T-helper 9 cell (primary cell): Measurements from ENCODE around the gene PARP8.
"Not testable (repeated sequence)": the region's sequence is repeated elsewhere in the genome, so short reads cannot be mapped to it uniquely, and the experiment has no call there.

Source experiments
- DNase-seq: peaks from one replicate; pipeline ENCODE4 v3.0.0-alpha.2; 2020

The PARP8 gene

DNA sequence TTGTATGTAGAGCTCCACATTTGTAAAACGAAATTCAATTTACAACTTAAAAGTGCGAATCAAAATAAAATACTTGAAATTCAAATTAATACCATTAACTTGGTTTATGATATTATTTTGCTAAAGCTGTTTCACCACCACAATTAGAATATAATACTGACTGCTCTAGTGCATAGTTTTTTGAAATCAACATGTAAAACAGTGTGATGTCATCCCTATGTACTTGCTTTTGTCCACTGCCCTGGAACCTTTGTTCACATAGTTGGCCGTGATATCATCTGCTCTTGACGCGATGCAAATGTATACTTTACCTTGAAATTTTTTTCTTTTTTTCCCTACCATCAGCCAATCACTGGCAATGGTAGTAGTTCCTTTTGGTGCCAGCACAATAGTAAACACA is 125.4 kb downstream of the PARP8 start:
- no peak for DNase-seq

DNA sequence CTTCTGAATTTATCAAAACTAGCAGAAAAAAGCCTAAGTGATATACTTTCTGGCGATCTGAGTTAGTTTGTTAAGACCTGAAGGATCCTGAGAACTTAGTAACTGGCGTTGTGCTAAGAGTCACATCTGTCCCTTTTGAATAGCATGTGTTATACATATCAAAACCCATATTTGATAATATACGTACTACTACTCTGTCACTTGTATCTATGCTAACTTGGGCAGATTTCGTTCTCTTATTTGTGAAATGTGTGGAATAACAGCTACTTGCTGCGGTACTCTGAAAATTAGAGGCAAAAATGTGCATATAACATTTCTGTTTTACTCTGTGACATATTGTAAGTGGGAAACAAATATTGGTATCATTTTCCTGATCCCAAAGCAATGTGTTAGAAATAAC is 126.4 kb downstream of the PARP8 start:
- no peak for DNase-seq

DNA sequence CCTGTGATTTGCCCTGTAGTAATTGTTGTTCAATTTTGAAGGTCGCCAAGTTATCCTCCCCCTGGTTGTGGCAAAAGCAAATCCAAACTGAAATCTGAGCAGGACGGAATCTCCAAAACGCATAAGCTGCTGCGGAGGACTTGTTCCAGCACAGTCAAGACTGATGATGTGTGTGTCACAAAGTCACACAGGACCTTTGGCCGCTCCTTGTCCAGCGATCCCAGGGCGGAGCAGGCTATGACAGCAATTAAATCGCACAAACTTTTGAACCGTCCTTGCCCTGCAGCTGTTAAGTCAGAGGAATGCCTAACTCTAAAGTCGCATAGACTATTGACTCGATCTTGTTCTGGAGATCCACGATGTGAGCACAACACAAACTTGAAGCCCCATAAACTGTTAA is 128.4 kb downstream of the PARP8 start:
- DNase-seq = no peak

DNA sequence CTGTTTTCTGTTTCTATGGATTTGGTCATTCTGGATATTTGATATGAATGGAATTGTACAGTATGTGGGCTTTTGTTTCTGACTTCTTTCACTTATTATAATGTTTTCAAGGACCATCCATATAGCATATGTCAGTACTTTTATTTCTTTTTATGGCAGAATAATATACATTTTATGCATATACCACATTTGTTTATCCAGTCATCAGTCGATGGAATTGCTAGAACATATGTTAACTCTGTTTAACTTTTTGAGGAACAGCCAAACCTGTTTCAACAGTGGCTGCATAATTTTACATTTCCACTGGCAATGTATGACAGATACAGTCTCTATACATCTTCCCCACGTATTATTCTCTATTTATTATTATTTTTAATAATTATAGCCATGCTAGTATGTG is 131.6 kb downstream of the PARP8 start:
- no peak for DNase-seq

DNA sequence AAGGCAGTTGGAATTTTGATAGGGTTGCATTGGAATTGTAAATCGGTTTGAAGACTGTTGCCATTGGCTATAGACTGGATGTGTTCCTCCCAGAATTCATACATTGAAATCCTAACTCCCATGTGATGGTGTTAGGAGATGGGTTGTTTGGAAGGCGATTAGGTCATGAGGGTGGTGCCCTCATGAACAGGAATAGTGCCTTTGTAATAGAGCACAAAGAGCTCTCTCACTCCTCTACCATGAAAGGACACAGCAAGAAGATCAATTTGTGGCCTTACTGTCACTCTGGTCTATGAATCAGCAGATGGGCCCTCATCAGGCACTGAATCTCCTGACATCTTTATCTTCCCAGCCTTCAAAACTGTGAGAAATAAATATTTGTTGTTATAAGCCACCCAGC is 133.2 kb downstream of the PARP8 start:
- no peak for DNase-seq

DNA sequence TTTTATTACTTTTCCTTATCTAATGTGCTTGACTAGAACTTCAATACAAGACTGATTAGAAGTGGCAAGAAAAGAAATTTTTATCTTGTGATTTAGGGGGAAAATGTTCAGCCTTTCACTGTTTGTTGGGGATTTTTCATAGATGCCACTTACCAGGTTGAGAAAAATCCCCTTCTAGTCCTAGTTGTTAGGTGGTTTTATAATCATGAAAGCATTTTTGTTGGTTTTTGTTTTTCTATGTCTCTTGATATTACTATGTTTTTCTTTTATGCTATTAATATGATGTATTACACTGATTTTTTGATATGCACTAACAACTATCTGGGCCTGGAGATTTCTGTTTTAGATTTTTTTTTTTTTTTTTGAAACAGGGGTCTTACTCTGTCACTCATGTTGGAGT is 134.0 kb downstream of the PARP8 start:
- no peak for DNase-seq

DNA sequence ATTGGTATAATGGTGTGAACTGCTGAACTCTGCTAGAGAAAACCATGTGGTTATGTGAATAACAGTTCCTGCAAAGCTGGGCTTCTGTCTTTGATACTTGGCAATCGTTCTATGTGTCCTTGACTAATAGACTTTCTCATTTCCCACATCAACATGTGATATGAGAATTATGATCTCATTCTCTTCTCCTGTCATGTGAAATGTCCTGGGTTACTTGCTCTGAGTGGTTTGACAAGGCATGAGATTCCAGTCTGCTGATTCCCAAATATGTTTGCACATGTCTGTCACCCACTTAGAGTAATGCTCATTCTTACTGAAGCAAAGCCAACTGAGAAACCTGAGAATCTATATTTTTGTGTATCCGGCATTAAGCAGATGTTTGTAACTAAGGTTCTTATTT is 141.2 kb downstream of the PARP8 start:
- no peak for DNase-seq

DNA sequence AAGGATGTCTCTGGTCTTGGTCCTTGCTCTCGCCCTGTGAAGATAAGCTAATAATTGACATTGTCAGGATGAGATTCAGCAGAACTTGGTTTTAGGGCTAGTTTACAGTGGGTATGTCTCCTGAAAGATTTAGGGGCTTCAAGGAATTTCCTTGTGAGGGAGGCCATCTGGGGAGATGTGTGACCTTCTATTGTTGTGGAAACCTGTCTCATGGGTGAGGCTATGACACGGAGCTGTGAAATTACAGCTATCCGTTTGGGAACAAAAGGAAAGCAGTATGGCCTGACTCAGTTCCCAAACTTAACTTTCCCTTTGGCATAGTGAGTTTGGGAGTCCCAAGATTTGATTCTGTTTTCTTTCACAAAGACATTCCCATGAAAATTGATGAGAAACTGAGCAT is 142.0 kb downstream of the PARP8 start:
- DNase-seq = no peak

DNA sequence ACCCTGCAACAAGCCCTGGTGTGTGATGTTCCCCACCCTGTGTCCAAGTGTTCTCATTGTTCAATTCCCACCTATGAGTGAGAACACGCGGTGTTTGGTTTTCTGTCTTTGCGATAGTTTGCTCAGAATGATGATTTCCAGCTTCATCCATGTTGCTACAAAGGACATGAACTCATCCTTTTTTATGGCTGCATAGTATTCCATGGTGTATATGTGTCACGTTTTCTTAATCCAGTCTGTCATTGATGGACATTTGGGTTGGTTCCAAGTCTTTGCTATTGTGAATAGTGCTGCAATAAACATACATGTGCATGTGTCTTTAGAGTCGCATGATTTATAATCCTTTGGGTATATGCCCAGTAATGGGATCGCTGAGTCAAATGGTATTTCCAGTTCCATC is 145.3 kb downstream of the PARP8 start:
- DNase-seq = not testable (repeated sequence)

DNA sequence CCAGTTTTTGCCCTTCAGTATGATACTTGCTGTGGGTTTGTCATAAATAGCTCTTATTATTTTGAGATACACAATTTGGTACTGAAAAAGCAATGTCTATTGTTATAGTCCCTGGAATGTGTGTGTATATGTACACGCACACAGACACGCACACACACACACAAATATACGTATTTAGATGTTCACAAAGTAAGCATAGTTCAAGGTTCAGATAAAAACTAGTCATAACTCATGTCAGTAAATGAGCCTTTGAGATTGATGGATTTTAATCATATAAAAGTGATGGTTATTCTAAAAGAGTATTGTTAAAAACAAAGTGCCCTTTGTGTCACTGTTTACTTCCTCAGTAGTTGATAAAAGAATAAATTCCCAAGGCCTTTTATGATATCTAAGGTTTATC is 147.3 kb downstream of the PARP8 start:
- no peak for DNase-seq

DNA sequence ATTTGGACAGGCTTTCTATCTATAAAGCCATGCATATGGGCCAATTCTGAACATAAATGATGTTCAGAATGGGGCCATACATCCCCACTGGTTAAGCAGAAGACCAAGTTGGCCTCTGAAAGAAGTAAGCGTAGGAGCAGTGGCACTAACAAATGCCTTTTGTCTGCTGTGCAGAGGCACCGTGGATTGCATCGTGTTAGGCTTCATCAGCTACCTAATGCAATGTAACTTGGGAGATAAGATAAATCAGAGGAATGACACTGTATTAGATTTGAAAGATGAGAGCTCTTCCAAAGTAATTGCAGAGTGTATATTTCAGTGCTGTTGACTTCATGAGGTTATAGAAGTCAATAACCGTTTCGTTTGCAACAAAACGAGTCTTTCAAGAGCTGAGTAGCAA is 148.1 kb downstream of the PARP8 start:
- no peak for DNase-seq

DNA sequence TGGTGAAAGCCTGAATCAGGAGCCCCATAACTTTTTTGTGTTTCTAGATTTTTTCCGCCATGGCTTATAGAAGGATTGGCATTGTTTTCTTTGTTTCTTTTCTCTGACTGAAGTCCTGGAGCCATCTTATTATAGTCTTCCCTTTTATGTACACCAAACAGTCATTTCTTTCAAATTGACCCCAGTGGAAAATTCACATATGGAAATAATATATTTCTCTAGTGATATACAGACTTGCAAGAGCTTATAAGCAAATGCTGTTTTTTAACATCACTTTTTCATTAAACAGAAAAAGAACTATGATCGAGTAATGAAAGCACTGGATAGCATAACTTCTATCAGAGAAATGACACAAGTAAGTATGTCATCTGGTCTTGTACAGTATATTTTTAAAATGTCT is 155.6 kb downstream of the PARP8 start:
- no peak for DNase-seq

DNA sequence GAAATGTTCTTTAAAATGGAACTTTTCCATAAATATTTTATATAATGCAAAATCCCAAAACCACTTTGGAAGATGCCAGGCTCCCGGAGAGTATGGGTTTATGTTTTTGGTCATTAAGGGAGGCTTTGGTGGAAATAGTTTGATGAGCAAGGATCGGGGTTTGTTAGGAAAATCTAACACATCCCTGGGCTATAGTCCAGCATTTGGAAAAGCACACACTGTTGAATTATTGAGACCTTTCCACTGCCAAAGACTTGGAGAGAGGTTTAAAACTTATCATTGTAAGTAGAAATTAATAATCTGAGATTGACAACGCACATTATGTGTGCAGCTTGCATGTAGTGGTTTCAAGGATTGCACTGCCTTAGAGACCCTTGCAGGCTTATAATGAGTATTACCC is 156.3 kb downstream of the PARP8 start:
- no peak for DNase-seq

DNA sequence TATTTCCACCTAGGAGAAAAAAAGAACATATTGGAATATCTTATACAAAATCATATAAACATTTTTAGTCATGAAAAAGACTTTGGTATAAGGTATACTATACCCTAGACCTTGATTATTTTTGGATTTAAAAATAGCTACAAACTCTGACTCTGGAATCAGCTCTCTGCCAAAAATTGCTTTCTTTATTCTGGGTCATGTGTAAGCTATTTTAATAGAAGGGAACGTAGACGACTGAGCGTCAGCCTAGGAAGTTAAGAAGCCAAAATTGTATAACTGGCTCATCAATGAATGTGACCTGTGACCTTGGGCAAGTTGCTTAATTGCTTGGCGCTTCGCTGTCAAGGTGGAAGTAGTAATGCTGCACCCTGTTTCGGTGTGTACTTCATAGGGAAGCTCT is 157.1 kb downstream of the PARP8 start:
- DNase-seq = no peak

DNA sequence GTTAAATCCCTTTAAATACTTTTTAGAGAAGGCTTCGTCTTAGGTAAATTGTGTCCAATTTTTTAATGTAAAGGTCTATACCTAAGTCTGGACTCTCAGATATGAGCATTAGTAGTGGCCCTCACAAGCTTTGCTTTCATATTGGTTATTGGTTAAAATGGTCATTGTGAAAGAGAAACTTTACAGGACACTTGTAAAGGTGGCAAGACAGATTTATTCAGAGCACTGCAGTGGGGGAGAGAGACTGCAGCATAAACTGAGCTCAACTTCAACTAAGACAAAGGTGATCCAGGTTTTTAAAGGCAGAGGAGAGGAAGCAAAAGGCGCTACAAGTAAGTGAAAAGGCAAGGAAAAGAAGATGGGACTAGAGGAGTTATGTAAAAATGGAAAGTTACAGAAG is 157.7 kb downstream of the PARP8 start:
- DNase-seq = no peak

DNA sequence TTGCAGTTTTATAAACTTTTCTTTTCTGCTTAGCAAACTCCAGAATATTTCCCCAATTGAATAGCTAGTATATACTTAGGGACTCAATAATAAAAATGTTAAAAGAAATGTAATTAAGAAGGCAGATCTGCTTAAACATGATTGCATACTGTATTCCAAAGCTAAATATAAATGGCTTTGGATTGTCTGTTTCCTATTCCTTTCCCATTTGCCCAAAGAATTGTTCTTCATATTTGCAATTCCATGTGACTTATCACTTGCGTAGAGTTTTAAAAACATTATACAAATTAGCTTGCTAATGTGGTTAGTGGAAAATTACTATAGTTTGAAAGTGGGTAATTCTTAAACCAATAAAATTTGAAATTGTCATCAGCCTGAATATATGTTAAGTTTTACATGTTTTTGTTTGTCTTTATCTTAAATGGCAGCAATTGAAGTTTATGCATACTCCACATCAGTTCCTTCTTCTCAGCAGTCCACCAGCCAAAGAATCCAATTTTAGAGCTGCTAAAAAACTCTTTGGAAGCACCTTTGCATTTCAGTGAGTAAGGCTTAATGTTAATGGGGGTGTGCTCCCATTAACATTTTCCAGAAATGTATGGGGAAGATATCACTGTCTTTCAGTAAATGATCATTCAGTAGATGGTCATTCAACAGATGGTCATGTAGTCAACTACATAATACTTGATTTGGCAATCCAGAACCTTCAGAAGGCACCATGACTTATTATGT is 161.2 kb downstream of the PARP8 start:
- DNase-seq = no peak

DNA sequence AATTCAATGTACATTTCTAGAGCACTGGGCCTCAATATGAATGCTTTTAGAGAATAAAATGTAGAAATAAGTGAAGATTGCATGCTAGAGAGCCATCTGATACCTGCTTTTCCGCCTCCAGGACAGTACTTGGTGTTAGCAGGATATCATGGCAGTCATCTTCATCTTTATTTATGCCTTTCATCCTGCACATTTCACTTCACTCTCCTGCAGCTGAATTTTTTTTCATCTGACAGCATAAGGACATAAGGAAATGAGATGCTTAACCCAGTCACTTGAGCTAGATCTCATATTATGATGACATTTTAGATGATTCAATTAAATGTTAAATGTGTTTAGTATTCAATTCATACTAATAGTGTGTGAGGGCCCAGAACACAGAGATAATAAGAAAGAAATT is 162.6 kb downstream of the PARP8 start:
- no peak for DNase-seq

DNA sequence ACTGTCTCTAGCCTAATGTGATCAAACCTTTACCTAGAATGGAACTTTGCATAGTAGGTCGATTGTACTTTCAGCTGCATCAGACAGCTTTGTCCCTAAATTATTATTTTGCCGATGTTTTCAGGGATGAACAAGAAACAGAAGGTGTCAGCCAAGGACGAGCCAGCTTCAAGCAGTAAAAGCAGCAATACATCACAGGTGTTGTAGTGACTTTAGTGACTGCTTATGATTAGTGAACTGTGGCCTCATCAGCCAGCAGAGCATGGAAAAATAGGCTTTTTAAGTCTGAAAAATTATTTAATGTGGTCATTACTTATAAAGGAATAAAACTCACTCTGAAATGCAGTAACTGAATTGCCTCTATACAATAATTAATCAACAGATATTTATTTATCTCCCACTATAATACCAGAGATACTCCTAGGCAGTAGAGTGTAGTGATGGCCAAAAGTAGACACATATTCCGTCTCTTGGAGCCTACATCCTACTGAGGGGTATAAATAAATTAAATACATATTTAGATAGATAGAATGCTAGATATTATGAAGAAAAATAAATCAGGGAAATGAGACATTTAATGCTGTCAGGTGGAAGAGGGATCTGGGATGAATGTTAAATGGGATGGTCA is 166.3 kb downstream of the PARP8 start:
- no peak for DNase-seq

DNA sequence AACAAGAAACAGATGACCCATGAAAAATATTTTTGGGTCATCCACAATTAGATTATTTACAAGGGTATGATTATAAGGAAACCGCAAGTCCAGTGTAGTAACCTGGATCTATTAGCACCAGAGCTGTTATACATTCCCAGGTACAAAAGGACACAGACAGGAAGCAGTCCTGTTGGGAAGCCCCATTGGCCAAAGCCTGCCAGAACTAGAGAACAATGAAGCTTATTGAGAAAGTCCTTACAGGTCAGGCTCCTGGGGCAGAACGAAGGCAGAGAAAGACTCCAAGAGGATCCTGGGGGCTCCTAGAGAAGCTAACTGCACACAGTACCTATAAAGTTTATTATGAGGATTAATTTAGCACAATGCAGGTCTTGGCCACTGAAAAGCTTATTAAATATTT is 169.9 kb downstream of the PARP8 start:
- DNase-seq = no peak

DNA sequence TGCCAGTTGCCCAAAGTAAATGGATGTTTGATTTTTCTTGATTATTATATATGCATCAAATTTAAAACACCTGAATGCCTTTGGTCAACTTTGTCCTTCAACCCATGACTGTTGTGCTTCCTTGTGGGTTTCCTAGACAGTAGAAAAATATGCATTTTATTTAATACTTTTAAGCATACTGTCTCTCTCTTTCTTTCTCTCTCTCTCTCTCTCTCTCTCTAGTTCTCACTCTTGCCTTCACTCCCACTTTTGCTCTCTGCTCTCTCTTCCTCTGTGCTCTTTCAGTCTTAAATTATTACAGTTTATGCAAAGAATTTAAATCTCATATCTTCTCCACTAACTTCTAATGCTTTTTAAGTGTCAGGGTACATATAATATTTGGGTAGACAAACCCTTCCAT is 173.0 kb downstream of the PARP8 start:
- DNase-seq = no peak

DNA sequence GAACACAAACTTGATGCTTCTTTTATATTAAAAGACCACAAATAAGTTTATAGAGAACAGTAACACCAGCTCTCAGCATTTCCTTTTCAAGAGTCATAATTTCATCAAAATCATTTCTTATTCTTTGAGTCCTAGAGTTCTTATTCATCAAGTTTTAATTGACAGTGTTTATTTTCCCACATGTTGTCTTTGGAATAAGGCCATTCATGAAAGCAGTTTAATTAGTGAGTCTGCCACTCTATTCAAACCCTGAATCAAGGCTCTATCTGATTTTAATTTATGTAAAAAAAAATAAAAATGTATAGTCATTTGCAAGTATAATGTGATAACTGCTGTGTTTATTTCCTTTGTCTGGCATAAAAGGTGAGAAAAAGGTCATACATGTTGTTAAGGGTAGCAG is 176.7 kb downstream of the PARP8 start:
- no peak for DNase-seq

DNA sequence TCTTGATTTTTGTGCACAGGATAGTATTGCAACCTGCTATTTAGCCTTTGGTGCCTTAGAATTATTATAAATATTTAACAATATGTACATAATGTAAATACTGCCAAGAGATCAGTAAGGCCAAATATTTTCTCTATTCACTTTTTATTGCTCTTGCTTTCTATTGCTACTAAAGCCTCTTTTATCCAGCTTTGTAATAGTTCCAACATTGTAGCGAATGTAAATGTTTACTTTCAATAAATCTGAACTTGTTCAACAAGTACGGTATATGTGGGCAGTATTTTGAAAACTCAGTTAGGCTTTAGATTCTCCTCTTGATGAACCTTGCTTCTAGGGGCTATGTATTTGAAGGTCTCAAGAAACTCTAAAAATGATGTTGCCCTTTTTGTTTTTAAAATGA is 179.8 kb downstream of the PARP8 start:
- no peak for DNase-seq

DNA sequence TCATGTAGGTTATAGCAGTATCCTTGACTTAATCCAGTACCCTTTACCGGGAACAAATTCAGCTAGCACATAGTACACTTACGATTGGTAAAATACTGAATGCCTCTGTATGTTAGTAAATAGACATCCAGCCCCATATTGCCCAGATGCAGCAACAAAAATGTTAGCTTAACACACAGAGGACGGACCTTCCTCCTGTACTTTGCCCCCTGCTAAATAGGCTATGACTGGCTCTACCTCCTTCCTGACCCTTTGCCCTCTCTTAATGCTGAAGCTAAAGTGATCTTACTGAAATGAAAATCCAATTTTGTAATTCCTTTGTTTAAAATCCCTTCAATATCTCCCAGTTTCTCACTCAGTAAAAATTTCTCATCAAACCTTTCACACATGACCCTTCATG is 183.1 kb downstream of the PARP8 start:
- no peak for DNase-seq

DNA sequence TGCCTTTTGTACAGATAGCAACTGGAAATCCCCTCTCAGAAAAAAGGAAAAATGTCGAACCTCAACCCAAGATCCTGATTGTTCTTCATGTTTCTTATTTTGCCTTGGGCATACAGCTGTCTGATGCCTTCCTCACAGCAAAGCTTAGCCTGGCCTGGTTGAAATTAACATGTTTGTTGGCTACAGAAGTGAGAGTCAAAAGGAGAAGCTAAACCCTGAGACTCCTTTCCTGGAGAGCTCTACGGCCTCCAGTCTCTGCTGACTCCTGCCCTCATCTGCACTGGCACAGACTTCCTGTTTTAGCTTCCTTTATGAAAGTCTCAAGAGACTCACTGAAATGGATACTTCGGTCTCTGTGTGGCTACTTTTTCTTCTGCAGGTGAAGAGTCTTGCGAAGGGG is 186.7 kb downstream of the PARP8 start:
- no peak for DNase-seq

DNA sequence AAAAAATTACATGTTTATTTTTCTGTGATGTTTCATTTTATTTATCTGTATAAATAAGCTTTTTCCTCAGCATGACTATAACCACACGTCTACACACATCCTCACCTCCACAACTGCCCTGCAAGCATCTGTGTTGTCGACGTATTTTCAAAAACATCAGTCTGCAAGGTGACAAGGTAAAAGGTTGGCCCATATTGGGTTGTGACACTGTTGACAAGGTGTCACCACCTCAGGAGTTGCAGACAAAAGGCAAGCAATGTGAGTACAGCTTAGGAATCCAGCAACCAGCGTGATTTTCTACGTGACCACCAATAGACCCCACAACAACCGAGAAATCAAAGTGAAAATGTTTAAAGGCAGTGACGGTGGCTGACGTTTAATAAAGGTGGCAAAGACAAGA is 187.6 kb downstream of the PARP8 start:
- no peak for DNase-seq
